OCI-LY3 (cell line): ENCODE data around the gene ASPA.

Experiments
- H2AFZ ChIP-seq: fragments of 200-600, 300-600 bp; shearing (Covaris generic); 2 replicates; pipeline ENCODE4 v1.6.0; 2014; ENCODE audit warnings: antibody characterized with exemption, low read depth, low read length
- H3K27ac ChIP-seq: fragments of 200-600, 300-600 bp; sonication (generic); 2 replicates; pipeline ENCODE4 v1.5.1; 2014; ENCODE audit warnings: mild to moderate bottlenecking, low read length, moderate library complexity, mixed read lengths
- H3K27me3 ChIP-seq: fragments of 200-600, 300-600 bp; sonication (generic); 2 replicates; pipeline ENCODE4 v1.6.1; 2014; ENCODE audit warnings: low read depth, low read length, mixed read lengths
- H3K36me3 ChIP-seq: fragments of 200-600, 300-600 bp; sonication (generic); replicated peaks from 2 replicates; pipeline ENCODE3; 2014; ENCODE audit warnings: low read depth, low read length, mixed read lengths
- H3K4me1 ChIP-seq: fragments of 300-600, 200-600 bp; sonication (generic); 2 replicates; pipeline ENCODE4 v1.6.1; 2014; ENCODE audit warnings: low read length, mixed read lengths
- H3K4me2 ChIP-seq: fragments of 200-600, 300-600 bp; sonication (generic); 2 replicates; pipeline ENCODE4 v1.6.1; 2014; ENCODE audit warnings: low read length, mixed read lengths
- H3K4me3 ChIP-seq: fragments of 300-600, 200-600 bp; sonication (generic); 2 replicates; pipeline ENCODE4 v1.5.1; 2014; ENCODE audit warnings: antibody characterized with exemption, mild to moderate bottlenecking, low read length, moderate library complexity
- H3K79me2 ChIP-seq: fragments of 300-600, 200-600 bp; shearing (Covaris generic); 2 replicates; pipeline ENCODE4 v1.6.1; 2014; ENCODE audit warnings: mild to moderate bottlenecking, low read length, mixed read lengths
- H3K9ac ChIP-seq: fragments of 300-600, 200-600 bp; shearing (Covaris generic); 2 replicates; pipeline ENCODE4 v1.6.0; 2014; ENCODE audit warnings: mild to moderate bottlenecking, low read length, moderate library complexity
- H3K9me3 ChIP-seq: fragments of 200-600, 300-600 bp; shearing (Covaris generic); 2 replicates; pipeline ENCODE4 v1.6.1; 2014; ENCODE audit warnings: low read length, mixed read lengths; ENCODE audit not compliant: insufficient read depth
- H4K20me1 ChIP-seq: fragments of 200-600, 300-600 bp; sonication (generic); 2 replicates; pipeline ENCODE4 v1.6.1; 2016; ENCODE audit warnings: low read length, mixed read lengths; ENCODE audit not compliant: insufficient read depth
- CTCF ChIP-seq: fragments of 200-600, 300-600 bp; sonication (generic); IDR thresholded peaks from 2 replicates; pipeline ENCODE4 v1.5.1; 2014; ENCODE audit warnings: antibody characterized with exemption, low read length, low read depth
- EZH2phosphoT487 ChIP-seq: fragments of 200-600 bp; shearing (Covaris generic); IDR thresholded peaks from 2 replicates; pipeline ENCODE4 v1.6.1; 2018; ENCODE audit warnings: antibody characterized with exemption, mixed run types, low read depth

ASPA gene

GRCh38 chr17:3506054-3506453 is 30.3 kb downstream of the ASPA start:
- Histone ChIP-seq H3K79me2 (no peaks in the 10 kb centered on the region), H4K20me1 (no peaks in the 10 kb centered on the region), H3K9me3 (no peaks in the 10 kb centered on the region), H3K27me3 (no peaks in the 10 kb centered on the region), H3K4me2 (no peak overlapping the region), H2AFZ (no peak overlapping the region), H3K36me3 (no peaks in the 10 kb centered on the region), H3K4me3 (no peak overlapping the region), H3K9ac (no peak overlapping the region), H3K27ac (no peak overlapping the region), H3K4me1 (no peaks in the 10 kb centered on the region)
- TF ChIP-seq EZH2phosphoT487 = no peak
- TF ChIP-seq CTCF = no peak

- TF ChIP-seq CTCF (no peak), EZH2phosphoT487 (no peak)
- Histone ChIP-seq H3K4me2 (no peak overlapping the region), H3K27ac (no peak overlapping the region), H3K27me3 (no peaks in the 10 kb centered on the region), H3K36me3 (no peaks in the 10 kb centered on the region), H4K20me1 (no peaks in the 10 kb centered on the region), H3K9me3 (no peaks in the 10 kb centered on the region), H2AFZ (no peak overlapping the region), H3K9ac (no peak overlapping the region), H3K79me2 (no peaks in the 10 kb centered on the region), H3K4me3 (no peak overlapping the region), H3K4me1 (no peaks in the 10 kb centered on the region)
Measured at GRCh38 chr17:3507071-3507470, 31.3 kb downstream of the ASPA start.

GRCh38 chr17:3507869-3508268 is 32.1 kb downstream of the ASPA start:
- Histone ChIP-seq H3K4me1 (no peaks in the 10 kb centered on the region), H3K27ac (no peak overlapping the region), H3K79me2 (no peaks in the 10 kb centered on the region), H3K4me2 (no peak overlapping the region), H3K4me3 (no peak overlapping the region), H3K27me3 (no peaks in the 10 kb centered on the region), H4K20me1 (no peaks in the 10 kb centered on the region), H3K9me3 (no peaks in the 10 kb centered on the region), H3K9ac (no peak overlapping the region), H2AFZ (no peak overlapping the region), H3K36me3 (no peaks in the 10 kb centered on the region)
- TF ChIP-seq EZH2phosphoT487 = no peak
- TF ChIP-seq CTCF = no peak

- H3K4me3 ChIP-seq = no peak overlapping the region
- no peak overlapping the region for H3K4me2 ChIP-seq
- H3K9ac ChIP-seq = no peak overlapping the region
- no peaks in the 10 kb centered on the region for H3K4me1 ChIP-seq
- no peaks in the 10 kb centered on the region for H4K20me1 ChIP-seq
- H3K79me2 ChIP-seq = no peaks in the 10 kb centered on the region
- H3K27ac ChIP-seq = no peak overlapping the region
- H3K36me3 ChIP-seq = no peaks in the 10 kb centered on the region
- no peaks in the 10 kb centered on the region for H3K9me3 ChIP-seq
- no peaks in the 10 kb centered on the region for H3K27me3 ChIP-seq
- no peak overlapping the region for H2AFZ ChIP-seq
- TF ChIP-seq EZH2phosphoT487 (no peak), CTCF (no peak)
Measured at GRCh38 chr17:3510090-3510489, 34.3 kb downstream of the ASPA start.
